MV-4-11 (cell line): ENCODE results near the gene MTHFD1L.
"Not testable (repeated sequence)": the region's sequence is repeated elsewhere in the genome, so short reads cannot be mapped to it uniquely, and the experiment has no call there.

ENCODE experiments used
- DNase-seq: peaks from one replicate; lab custom pipeline; 2025; lab: John Stamatoyannopoulos, UW

The MTHFD1L gene

GRCh38 chr6:151041686-151042085, 176.2 kb downstream of the MTHFD1L start:
- DNase-seq = no peak

- DNase-seq = not testable (repeated sequence)
These were observed 177.4 kb downstream of the MTHFD1L start for GRCh38 chr6:151042911-151043330.

GRCh38 chr6:151043944-151044343, 178.4 kb downstream of the MTHFD1L start:
- DNase-seq = no peak

- no peak for DNase-seq
These were observed 179.3 kb downstream of the MTHFD1L start for GRCh38 chr6:151044465-151045441.

- DNase-seq = not testable (repeated sequence)
These were observed 180.2 kb downstream of the MTHFD1L start for GRCh38 chr6:151045511-151046222.

- DNase-seq = no peak
These were observed 185.7 kb downstream of the MTHFD1L start for GRCh38 chr6:151051164-151051563.

GRCh38 chr6:151052021-151052646, 186.6 kb downstream of the MTHFD1L start:
- DNase-seq = no peak

GRCh38 chr6:151054306-151054705, 188.8 kb downstream of the MTHFD1L start:
- DNase-seq = no peak

- no peak for DNase-seq
These were observed 190.9 kb downstream of the MTHFD1L start for GRCh38 chr6:151056230-151056907.

GRCh38 chr6:151057061-151057460, 191.6 kb downstream of the MTHFD1L start:
- no peak for DNase-seq

GRCh38 chr6:151058021-151058733, 192.7 kb downstream of the MTHFD1L start:
- no peak for DNase-seq

- DNase-seq = peak; percentile 53
These were observed 194.2 kb downstream of the MTHFD1L start for GRCh38 chr6:151059612-151060095.

GRCh38 chr6:151060096-151060765, 194.7 kb downstream of the MTHFD1L start:
- DNase-seq = no peak

- no peak for DNase-seq
These were observed 195.4 kb downstream of the MTHFD1L start for GRCh38 chr6:151060766-151061531.

- no peak for DNase-seq
These were observed 197.8 kb downstream of the MTHFD1L start for GRCh38 chr6:151063352-151063751.

GRCh38 chr6:151063842-151064647, 198.5 kb downstream of the MTHFD1L start:
- DNase-seq = no peak

GRCh38 chr6:151065027-151065815, 199.7 kb downstream of the MTHFD1L start:
- no peak for DNase-seq
